HEK293 (cell line): Measurements from ENCODE around the gene RECK.
"Not testable (repeated sequence)": the region's sequence is repeated elsewhere in the genome, so short reads cannot be mapped to it uniquely, and the experiment has no call there.

Experiments used
- CTCF ChIP-seq: fragments of 450-650 bp; formaldehyde crosslinking; IDR thresholded peaks from 2 replicates; pipeline ENCODE4 v1.5.1; 2016; ENCODE audit warnings: missing biosample characterization, missing genetic modification characterization
- GLI4 ChIP-seq: fragments of 450-650 bp; formaldehyde crosslinking; IDR thresholded peaks from 2 replicates; pipeline ENCODE4 v1.5.1; 2016; ENCODE audit warnings: missing biosample characterization, missing genetic modification characterization
- ZFP37 ChIP-seq: fragments of 450-650 bp; formaldehyde crosslinking; IDR thresholded peaks from 2 replicates; pipeline ENCODE4 v1.5.1; 2016; ENCODE audit warnings: missing biosample characterization, missing genetic modification characterization
- ZNF174 ChIP-seq: fragments of 450-650 bp; formaldehyde crosslinking; IDR thresholded peaks from 2 replicates; pipeline ENCODE4 v1.5.0; 2017; ENCODE audit warnings: missing biosample characterization, mild to moderate bottlenecking, missing genetic modification characterization
- ZNF239 ChIP-seq: fragments of 450-650 bp; formaldehyde crosslinking; IDR thresholded peaks from 2 replicates; pipeline ENCODE4 v1.5.1; 2016; ENCODE audit warnings: missing biosample characterization, missing genetic modification characterization
- ZNF623 ChIP-seq: fragments of 450-650 bp; formaldehyde crosslinking; IDR thresholded peaks from 2 replicates; pipeline ENCODE4 v1.5.1; 2016; ENCODE audit warnings: missing biosample characterization, missing genetic modification characterization
- ZNF639 ChIP-seq: fragments of 450-650 bp; formaldehyde crosslinking; IDR thresholded peaks from 2 replicates; pipeline ENCODE4 v1.5.1; 2016; ENCODE audit warnings: missing biosample characterization, missing genetic modification characterization
- TF ChIP-seq, protein P1 (sequence below): fragments of 450-650 bp; formaldehyde crosslinking; IDR thresholded peaks from 2 replicates; pipeline ENCODE4 v1.5.1; 2016; ENCODE audit warnings: missing biosample characterization, missing genetic modification characterization
- TF ChIP-seq, protein P2 (sequence below): fragments of 450-650 bp; formaldehyde crosslinking; IDR thresholded peaks from 2 replicates; pipeline ENCODE4 v1.5.1; 2017; ENCODE audit warnings: missing biosample characterization, missing genetic modification characterization

DNA sequence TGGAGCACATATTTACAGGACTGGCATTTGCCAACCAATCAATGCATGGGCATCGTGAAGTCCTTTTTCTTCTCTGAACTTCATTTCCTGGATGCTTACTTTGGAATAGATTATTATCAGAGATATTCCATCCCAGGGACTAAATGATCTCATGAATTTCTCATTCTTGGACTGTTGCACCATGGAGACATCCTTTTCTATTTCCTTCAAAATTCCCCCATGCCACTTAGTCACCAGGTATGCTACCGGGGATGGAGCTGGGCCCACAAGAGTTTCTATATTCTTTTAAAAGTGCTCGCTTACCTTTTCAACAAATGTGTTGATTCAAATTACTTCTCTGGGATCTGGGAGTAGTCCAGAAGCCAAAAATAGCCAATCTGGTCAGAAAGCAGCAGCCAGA is 43.6 kb upstream of the RECK start:
- TF ChIP-seq CTCF; ZNF174 (tag by site-specific recombination); ZFP37 (tag by site-specific recombination); ZNF623; ZNF239 (tag by site-specific recombination); GLI4 (tag by site-specific recombination); ZNF639 (tag by site-specific recombination): not testable (repeated sequence)
- TF ChIP-seq, protein P1, sequence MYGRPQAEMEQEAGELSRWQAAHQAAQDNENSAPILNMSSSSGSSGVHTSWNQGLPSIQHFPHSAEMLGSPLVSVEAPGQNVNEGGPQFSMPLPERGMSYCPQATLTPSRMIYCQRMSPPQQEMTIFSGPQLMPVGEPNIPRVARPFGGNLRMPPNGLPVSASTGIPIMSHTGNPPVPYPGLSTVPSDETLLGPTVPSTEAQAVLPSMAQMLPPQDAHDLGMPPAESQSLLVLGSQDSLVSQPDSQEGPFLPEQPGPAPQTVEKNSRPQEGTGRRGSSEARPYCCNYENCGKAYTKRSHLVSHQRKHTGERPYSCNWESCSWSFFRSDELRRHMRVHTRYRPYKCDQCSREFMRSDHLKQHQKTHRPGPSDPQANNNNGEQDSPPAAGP (tag by site-specific recombination) = not testable (repeated sequence)
- TF ChIP-seq, protein P2, sequence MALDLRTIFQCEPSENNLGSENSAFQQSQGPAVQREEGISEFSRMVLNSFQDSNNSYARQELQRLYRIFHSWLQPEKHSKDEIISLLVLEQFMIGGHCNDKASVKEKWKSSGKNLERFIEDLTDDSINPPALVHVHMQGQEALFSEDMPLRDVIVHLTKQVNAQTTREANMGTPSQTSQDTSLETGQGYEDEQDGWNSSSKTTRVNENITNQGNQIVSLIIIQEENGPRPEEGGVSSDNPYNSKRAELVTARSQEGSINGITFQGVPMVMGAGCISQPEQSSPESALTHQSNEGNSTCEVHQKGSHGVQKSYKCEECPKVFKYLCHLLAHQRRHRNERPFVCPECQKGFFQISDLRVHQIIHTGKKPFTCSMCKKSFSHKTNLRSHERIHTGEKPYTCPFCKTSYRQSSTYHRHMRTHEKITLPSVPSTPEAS (tag by site-specific recombination) = not testable (repeated sequence)
